HG03439 (cell line): ENCODE data around the gene PDZRN4.
"Not testable (repeated sequence)": the region's sequence is repeated elsewhere in the genome, so short reads cannot be mapped to it uniquely, and the experiment has no call there.

Experiments used
- ATAC-seq: cut with Tn5 transposase; IDR thresholded peaks from one replicate; pipeline ENCODE4 v1.9.1; 2021; ENCODE audit warnings: mild to moderate bottlenecking, moderate library complexity; ENCODE audit not compliant: unreplicated experiment

The PDZRN4 gene

DNA sequence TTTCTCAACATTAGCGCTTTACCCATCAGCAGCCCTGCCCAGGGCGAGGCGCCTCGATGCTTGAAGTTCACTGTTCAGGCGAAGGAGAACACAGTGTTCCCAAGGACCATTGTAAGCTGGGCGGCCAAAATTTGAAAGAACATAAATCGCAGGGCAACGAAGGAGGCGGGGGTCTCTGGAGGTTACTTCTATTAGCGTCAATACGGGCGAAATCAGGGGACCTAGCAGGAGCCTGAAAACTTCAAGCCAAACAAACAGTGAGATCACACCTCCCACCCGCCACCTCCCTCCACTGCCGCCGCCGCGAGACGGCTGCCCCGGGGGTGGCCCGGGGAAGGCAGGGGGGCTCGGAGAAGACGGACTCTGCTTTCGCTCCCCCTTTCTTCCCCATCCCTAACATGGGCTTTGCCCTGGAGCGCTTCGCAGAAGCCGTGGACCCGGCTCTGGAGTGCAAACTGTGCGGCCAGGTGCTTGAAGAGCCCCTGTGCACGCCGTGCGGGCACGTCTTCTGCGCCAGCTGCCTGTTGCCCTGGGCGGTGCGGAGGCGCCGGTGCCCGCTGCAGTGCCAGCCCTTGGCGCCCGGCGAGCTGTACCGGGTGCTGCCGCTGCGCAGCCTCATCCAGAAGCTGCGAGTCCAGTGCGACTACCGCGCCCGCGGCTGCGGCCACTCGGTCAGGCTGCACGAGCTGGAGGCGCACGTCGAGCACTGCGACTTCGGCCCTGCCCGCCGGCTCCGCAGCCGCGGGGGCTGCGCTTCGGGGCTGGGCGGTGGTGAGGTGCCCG is at the start of gene PDZRN4:
Gene PDZRN4, plus strand, starts transcription at position 263 of the 783 bp plus-strand sequence.
- ATAC-seq = no peak

DNA sequence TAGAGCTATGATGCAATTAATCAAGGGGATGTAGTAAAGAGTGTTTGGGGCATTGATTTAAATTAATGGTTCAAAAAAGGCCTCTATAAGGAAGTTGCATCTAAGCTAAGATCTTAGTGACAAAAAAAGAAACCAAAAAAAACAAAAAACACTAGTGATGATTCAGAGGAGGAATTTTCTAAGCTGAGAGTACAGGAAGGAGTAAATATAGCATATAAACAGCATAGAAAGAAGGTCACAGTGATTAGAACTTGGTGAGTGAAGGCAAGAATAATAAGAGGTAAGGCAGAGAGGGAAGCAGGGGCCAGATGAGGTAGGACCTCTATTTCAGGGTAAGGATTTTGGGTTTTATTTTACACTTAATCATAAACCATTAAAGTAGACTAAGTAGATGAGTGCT is 48.0 kb upstream of the PDZRN4 start:
- no peak for ATAC-seq

DNA sequence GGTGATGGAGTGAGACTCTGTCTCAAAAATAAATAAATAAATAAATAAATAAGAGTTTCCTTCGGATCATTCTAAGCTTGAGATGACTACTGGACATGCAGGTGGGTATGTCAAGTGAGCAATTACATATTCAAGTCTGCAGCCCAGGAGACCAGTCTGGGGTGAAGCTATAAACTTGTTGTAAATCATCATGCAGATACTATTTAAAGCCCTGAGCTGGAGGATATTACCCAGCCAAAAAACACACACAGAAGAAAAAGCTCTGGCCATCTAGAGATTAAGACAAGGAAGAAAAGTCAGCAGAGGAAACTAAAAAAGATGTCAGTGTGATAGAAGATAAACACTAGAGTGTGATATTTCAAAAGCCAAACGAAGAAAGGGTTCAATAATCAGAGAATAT is 47.0 kb upstream of the PDZRN4 start:
- ATAC-seq = no peak

GRCh38 chr12:41142376-41142775 is 45.7 kb upstream of the PDZRN4 start:
- ATAC-seq = no peak

GRCh38 chr12:41151793-41152192 is 36.3 kb upstream of the PDZRN4 start:
- ATAC-seq = no peak

DNA sequence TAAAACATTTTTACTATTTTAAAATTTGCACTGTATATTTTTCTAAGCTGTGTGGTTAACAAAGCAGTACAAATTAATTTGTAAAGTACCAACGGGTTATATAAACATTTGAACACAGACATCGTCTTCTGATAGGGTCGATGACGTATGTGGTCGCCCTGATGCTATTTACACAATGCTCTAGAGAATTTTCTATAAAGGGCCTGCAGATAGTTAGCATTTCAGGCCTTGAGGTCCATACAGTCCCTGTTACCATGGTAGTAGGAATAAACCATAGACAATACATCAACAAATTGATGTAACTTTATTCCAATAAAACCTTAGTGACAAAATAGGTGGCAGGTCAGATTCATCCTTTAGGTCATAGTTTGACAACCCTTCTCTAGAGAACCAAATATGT is 25.7 kb upstream of the PDZRN4 start:
- no peak for ATAC-seq

- ATAC-seq = no peak
Observed at GRCh38 chr12:41167701-41168100, 20.4 kb upstream of the PDZRN4 start.

- ATAC-seq = no peak
Observed at GRCh38 chr12:41174602-41175001, 13.5 kb upstream of the PDZRN4 start.

DNA sequence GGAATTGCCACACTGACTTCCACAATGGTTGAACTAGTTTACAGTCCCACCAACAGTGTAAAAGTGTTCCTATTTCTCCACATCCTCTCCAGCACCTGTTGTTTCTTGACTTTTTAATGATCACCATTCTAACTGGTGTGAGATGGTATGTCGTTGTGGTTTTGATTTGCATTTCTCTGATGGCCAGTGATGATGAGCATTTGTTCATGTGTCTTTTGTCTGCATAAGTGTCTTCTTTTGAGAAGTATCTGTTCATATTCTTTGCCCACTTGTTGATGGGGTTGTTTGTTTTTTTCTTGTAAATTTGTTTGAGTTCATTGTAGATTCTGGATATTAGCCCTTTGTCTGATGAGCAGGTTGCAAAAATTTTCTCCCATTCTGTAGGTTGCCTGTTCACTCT is 8.6 kb upstream of the PDZRN4 start:
- ATAC-seq = not testable (repeated sequence)

- no peak for ATAC-seq
Observed at GRCh38 chr12:41184864-41185263, 3.3 kb upstream of the PDZRN4 start.

- ATAC-seq = no peak
Observed at GRCh38 chr12:41186026-41186425, 2.1 kb upstream of the PDZRN4 start.

DNA sequence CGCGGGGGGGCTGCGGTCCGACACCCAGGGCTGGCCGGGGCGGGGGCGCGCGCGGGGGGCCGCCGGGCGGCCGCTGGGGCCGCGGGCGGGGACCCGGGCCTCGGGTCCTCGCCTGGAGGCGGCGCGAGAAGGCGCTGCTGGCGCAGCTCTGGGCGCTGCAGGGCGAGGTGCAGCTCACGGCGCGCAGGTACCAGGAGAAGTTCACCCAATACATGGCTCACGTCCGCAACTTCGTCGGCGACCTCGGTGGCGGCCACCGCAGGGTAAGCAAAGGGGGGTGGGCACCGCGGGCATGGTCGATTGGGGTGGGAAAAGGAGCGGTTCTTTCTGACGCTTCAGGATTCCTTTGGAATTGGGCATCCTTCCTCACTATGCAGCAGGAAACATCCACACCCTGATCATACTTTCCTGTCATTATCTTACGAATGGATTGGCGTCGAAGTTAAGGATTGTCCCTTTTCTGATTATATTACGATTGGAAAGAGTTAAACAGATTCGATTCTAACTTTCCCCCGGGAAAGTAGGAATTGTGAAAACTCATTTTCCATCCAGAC is 798 bp downstream of the PDZRN4 start:
- no peak for ATAC-seq

DNA sequence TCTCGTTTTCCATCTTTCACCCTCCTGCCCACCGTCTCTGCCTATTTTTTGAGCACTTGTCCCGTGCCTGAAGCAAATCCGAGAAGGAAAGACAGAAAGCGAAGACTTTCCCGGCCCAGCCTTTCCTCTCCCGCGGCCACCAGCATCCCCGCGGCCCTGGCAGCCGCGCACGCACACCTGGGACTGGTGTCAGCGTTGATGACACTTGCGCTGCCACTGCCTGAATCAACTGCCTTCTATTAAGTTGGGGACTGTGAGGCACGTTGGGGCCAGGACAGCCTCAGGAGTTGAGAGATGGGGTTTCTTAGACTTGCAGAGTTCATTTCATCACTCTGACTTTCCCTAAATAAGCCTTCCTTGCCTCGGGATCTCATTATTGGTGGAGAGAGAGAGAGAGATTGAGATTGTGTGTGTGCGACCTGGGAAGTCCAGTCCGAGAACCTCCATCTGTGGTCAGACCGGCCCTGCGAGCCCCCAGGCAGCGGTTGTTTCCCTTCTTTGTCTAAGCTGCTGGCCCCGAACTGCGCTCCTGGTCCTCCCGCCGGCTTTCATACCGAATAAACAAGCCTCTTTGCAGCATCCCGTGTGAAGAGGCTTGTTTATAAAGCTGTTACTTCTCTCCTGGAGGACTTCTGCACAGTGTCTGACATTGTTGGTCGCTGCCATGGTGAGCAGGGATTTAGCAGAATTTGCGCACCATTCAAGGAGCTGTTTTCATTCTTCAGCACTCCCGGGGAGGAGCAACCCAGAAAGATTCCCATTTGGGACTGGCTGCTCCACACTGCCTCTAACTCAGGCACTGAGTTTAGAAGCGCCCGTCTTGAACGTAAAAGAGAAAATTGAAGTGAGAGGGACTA is 1.5 kb downstream of the PDZRN4 start:
- no peak for ATAC-seq

DNA sequence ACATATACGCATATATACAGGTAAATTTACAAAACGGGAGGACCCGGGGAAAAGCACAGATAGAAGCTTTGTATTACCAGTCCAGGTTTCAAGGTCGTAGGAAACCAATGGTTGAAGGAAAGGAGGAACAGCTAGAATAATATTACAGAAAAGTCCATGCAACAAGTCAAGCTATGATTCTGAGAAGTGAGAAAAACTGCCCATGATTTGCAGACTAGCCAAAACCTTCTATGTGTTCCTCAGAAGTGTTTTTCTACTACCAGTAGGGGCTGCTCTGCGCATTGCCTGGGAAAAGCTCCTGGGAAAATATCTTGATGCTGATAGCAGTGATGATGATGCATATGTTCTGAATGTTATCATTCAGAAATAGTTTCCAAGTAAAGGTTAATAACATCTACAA is 2.2 kb downstream of the PDZRN4 start:
- no peak for ATAC-seq

- ATAC-seq = not testable (repeated sequence)
Observed at GRCh38 chr12:41191549-41191948, 3.4 kb downstream of the PDZRN4 start.

DNA sequence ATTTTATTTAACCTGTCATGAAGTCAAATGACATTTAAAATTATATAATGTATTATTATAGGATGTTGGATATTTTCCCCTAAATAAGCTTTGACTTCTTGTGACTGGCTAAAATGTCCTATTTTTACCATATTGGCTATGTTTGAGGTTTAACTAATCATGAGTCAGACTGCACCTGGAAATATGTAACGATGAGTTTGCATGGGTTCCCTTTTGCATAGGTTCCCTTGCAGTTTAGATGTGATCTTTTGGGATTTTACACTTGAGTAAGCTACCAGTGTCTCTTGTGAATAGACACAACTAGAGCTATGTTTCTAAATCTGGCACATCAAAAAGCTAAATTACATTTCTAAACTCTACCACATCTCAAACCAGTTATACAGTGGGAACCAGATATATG is 5.2 kb downstream of the PDZRN4 start:
- ATAC-seq = no peak

DNA sequence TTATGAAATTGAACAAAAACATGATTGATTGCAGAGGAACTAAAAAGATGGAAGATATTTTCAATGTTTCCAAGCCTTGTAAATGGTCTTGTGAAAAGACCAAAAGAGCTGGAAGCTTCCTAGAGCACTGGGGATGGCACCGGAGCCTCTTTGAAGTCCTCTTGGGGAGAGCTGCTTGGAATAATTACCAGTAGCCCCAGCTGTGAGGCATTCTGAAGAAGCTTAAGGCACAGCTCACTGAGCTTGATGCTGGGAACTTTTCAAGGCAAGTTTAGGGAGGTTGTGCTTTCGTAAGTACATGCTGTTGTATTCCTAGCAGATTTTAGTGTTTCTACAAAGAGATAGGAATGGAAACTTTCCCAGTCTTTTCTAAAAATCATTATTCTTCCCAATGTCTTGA is 13.9 kb downstream of the PDZRN4 start:
- no peak for ATAC-seq

DNA sequence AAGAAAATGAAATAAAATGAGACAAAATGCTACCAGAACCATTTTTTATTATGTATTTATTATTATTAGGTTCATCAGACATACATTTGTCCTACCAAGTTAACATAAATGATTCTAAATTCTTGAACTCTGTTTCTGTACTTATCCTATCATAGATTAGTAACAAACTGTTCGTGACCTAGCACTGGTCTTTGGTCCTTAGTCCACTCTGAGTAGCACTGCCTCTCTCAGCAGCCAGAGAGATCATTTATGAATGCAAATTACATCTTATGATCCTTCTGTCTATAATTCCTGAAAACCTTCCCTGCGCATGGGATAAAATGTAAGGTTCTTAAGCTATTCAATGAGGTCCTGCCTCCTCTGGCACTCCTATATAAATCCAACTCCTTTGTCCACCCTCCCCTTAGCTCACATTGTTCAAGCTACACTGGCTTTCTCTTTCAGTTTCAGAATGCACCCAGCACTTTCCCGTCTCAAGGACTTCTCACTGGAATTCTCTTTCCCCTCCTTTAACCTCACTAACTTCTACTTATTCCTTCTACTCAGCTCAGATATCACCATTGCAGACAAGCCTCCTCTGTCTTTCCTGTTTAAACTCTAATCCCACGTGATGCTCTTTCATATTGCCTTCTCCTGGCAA is 17.1 kb downstream of the PDZRN4 start:
- no peak for ATAC-seq

- no peak for ATAC-seq
Observed at GRCh38 chr12:41206298-41206697, 18.2 kb downstream of the PDZRN4 start.

GRCh38 chr12:41211448-41211847 is 23.3 kb downstream of the PDZRN4 start:
- no peak for ATAC-seq

DNA sequence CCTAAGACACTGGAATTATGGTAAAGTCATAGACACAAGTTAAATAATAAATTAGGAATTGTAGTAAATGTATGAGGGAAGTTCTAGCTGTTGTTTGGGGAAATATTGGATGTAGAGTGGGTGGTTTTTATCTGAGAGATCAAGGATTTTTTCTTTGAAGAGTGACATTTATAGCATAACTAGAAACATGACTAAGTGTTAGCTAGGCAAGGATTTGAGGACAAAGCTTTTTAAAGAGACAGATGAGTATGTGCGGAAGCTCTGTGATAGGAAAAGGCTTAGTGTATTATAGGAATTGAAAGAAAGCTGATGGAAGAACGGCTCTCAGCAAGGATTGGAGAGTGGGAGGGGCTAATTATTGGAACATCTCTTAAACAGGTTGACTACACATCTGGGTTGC is 24.5 kb downstream of the PDZRN4 start:
- ATAC-seq = no peak
